HG03103 (cell line): Measurements from ENCODE around the gene SLC35G4.
"Not testable (repeated sequence)": the region's sequence is repeated elsewhere in the genome, so short reads cannot be mapped to it uniquely, and the experiment has no call there.

Experiments
- ATAC-seq: cut with Tn5 transposase; IDR thresholded peaks from one replicate; pipeline ENCODE4 v1.9.1; 2021; ENCODE audit warnings: low read depth; ENCODE audit not compliant: unreplicated experiment

The SLC35G4 gene

GRCh38 chr18:11613073-11613472, 3.7 kb downstream of the SLC35G4 start:
- ATAC-seq = not testable (repeated sequence)

GRCh38 chr18:11613611-11614010, 4.2 kb downstream of the SLC35G4 start:
- not testable (repeated sequence) for ATAC-seq

GRCh38 chr18:11614042-11614441, 4.6 kb downstream of the SLC35G4 start:
- ATAC-seq = not testable (repeated sequence)

- not testable (repeated sequence) for ATAC-seq
Observed at GRCh38 chr18:11614981-11615380, 5.6 kb downstream of the SLC35G4 start.

- not testable (repeated sequence) for ATAC-seq
Observed at GRCh38 chr18:11647310-11647709, 37.9 kb downstream of the SLC35G4 start.

- ATAC-seq = not testable (repeated sequence)
Observed at GRCh38 chr18:11647804-11648203, 38.4 kb downstream of the SLC35G4 start.

GRCh38 chr18:11649839-11650238, 40.4 kb downstream of the SLC35G4 start:
- ATAC-seq = no peak

GRCh38 chr18:11651899-11652298, 42.5 kb downstream of the SLC35G4 start:
- no peak for ATAC-seq

- ATAC-seq = no peak
Observed at GRCh38 chr18:11653521-11653920, 44.1 kb downstream of the SLC35G4 start.

GRCh38 chr18:11654736-11655605, 45.6 kb downstream of the SLC35G4 start:
- no peak for ATAC-seq

GRCh38 chr18:11655606-11655932, 46.2 kb downstream of the SLC35G4 start:
- ATAC-seq = no peak

- no peak for ATAC-seq
Observed at GRCh38 chr18:11657152-11657551, 47.8 kb downstream of the SLC35G4 start.

- no peak for ATAC-seq
Observed at GRCh38 chr18:11657554-11657953, 48.2 kb downstream of the SLC35G4 start.

GRCh38 chr18:11658019-11658418, 48.6 kb downstream of the SLC35G4 start:
- no peak for ATAC-seq

- ATAC-seq = no peak
Observed at GRCh38 chr18:11658989-11659388, 49.6 kb downstream of the SLC35G4 start.
